ENCODE data around the gene PIK3C3. TPM values are rescaled to one million over a fixed set of nuclear protein-coding genes. Genes with fewer than 3 reads are reported as not detected.

The PIK3C3 gene
- total and polyA plus RNA-seq, 8 donors: 19.7 to 99.5 (median 36.3) TPM

GRCh38 chr18:42113529-42114191 lies 158.6 kb downstream of the PIK3C3 start:
- Histone ChIP-seq H3K27ac (peak overlapping the region in 1 of 5 donors; percentile 20), H3K4me1 (peaks cover 0 to 14% (median 9%) of the 10 kb centered on the region in 4 donors), H3K9me3 (no peaks in the 10 kb centered on the region), H3K4me3 (no peak overlapping the region), H3K36me3 (no peaks in the 10 kb centered on the region), H3K27me3 (no peaks in the 10 kb centered on the region)
- TF ChIP-seq POLR2A (IDR thresholded peaks at IDR 0.05): no peak
- TF ChIP-seq POLR2AphosphoS5 (IDR thresholded peaks at IDR 0.05): no peak
- TF ChIP-seq CTCF (IDR thresholded peaks at IDR 0.05): no peak
- TF ChIP-seq EP300 (IDR thresholded peaks at IDR 0.05): no peak
- 42 to 63% (median 49%) methylated on average over 5 of the region's 5 CpGs for WGBS, 5 donors
- peak in 1 of 2 donors; percentile 5 for DNase-seq
- intact Hi-C loops (cut with DNase I; ENCODE audit: low total_unique reads): no loop called here

- Histone ChIP-seq H3K9me3 (no peaks in the 10 kb centered on the region), H3K27ac (peak overlapping the region in 1 of 5 donors; percentile 20), H3K27me3 (no peaks in the 10 kb centered on the region), H3K4me1 (peaks cover 0 to 14% (median 9%) of the 10 kb centered on the region in 4 donors), H3K4me3 (no peak overlapping the region), H3K36me3 (no peaks in the 10 kb centered on the region)
- intact Hi-C loops (cut with DNase I; ENCODE audit: low total_unique reads): no loop called here
- peak; percentile 45 to 92 for DNase-seq
- TF ChIP-seq POLR2AphosphoS5 (IDR thresholded peaks at IDR 0.05) (no peak), CTCF (IDR thresholded peaks at IDR 0.05) (peak in 5 of 7 experiments; percentile 49 to 79 (median 73))
- WGBS, 5 donors: 19 to 24% (median 21%) methylated on average over 7 of the region's 7 CpGs
These were observed 159.4 kb downstream of the PIK3C3 start for GRCh38 chr18:42114310-42114943.

GRCh38 chr18:42126586-42126985 lies 171.6 kb downstream of the PIK3C3 start:
- no peak for DNase-seq
- no peaks in the 10 kb centered on the region for H3K36me3 ChIP-seq
- no peaks in the 10 kb centered on the region for H3K4me1 ChIP-seq
- intact Hi-C loops (cut with DNase I; ENCODE audit: low total_unique reads): no loop called here
- no peaks in the 10 kb centered on the region for H3K27me3 ChIP-seq
- no peaks in the 10 kb centered on the region for H3K9me3 ChIP-seq
- TF ChIP-seq EP300 (IDR thresholded peaks at IDR 0.05) (no peak), POLR2AphosphoS5 (IDR thresholded peaks at IDR 0.05) (no peak), POLR2A (IDR thresholded peaks at IDR 0.05) (no peak), CTCF (IDR thresholded peaks at IDR 0.05) (no peak)
- H3K27ac ChIP-seq: no peak overlapping the region
- H3K4me3 ChIP-seq: no peak overlapping the region
- WGBS, 5 donors: 83 to 95% (median 90%) methylated on average over 1 of the region's 1 CpG

GRCh38 chr18:42131066-42131929 lies 176.3 kb downstream of the PIK3C3 start:
- Histone ChIP-seq H3K36me3 (no peaks in the 10 kb centered on the region), H3K4me3 (no peak overlapping the region), H3K27ac (no peak overlapping the region), H3K9me3 (no peaks in the 10 kb centered on the region), H3K27me3 (no peaks in the 10 kb centered on the region), H3K4me1 (no peaks in the 10 kb centered on the region)
- TF ChIP-seq CTCF (IDR thresholded peaks at IDR 0.05): no peak
- TF ChIP-seq POLR2A (IDR thresholded peaks at IDR 0.05): no peak
- no peak for TF ChIP-seq POLR2AphosphoS5 (IDR thresholded peaks at IDR 0.05)
- no peak for TF ChIP-seq EP300 (IDR thresholded peaks at IDR 0.05)
- 48 to 65% (median 62%) methylated on average over 12 of the region's 12 CpGs for WGBS, 5 donors
- DNase-seq: peak in 1 of 2 donors; percentile 15
- intact Hi-C loops (cut with DNase I; ENCODE audit: low total_unique reads): no loop called here
